GM12873 (cell line): Measurements from ENCODE around the gene SPRYD4.

ENCODE experiments used
- CTCF ChIP-seq: IDR thresholded peaks from 2 replicates; pipeline ENCODE4 v1.5.1; 2012; ENCODE audit warnings: low read depth, mild to moderate bottlenecking, moderate library complexity, low read length, control low read depth; ENCODE audit not compliant: insufficient read depth; ENCODE audit errors: missing control alignments

The SPRYD4 gene

GRCh38 chr12:56496704-56497103 is 28.3 kb downstream of the SPRYD4 start:
- TF ChIP-seq CTCF = peak; percentile 57

GRCh38 chr12:56510786-56511185 is 42.4 kb downstream of the SPRYD4 start:
- TF ChIP-seq CTCF = no peak

- no peak for TF ChIP-seq CTCF
Observed at GRCh38 chr12:56517854-56518253, 49.5 kb downstream of the SPRYD4 start.

- TF ChIP-seq CTCF = no peak
Observed at GRCh38 chr12:56518570-56518969, 50.2 kb downstream of the SPRYD4 start.

GRCh38 chr12:56520048-56520447 is 51.7 kb downstream of the SPRYD4 start:
- no peak for TF ChIP-seq CTCF

- TF ChIP-seq CTCF = no peak
Observed at GRCh38 chr12:56520506-56520905, 52.1 kb downstream of the SPRYD4 start.

GRCh38 chr12:56521209-56521589 is 52.8 kb downstream of the SPRYD4 start:
- no peak for TF ChIP-seq CTCF
